ENCODE results near the gene TMCO2.

- TF ChIP-seq EZH2 (IDR thresholded peaks at IDR 0.05; ENCODE audit: borderline replicate concordance, low read depth, low read length, severe bottlenecking) (no peak), CTCF (IDR thresholded peaks at IDR 0.05; ENCODE audit: borderline replicate concordance, extremely low read depth, low read length, poor library complexity, severe bottlenecking) (no peak)
Observed at GRCh38 chr1:40247655-40248054, at the start of gene TMCO2.
